Subcutaneous abdominal adipose tissue (tissue), 5 donors: Measurements from ENCODE around the gene LMTK2.

ENCODE experiments used
- H3K27ac ChIP-seq: one replicate; pipeline ENCODE4 v1.7.0; 2013; ENCODE audit warnings: low read depth, mild to moderate bottlenecking, inconsistent platforms, low read length, moderate library complexity
- H3K27me3 ChIP-seq, 5 donors: one replicate each; pipeline ENCODE4 v1.7.0; 2013; ENCODE audit warnings: low read length in 5 of 5, inconsistent platforms in 1 of 5; ENCODE audit not compliant: control insufficient read depth in 5 of 5, insufficient read depth in 4 of 5
- H3K36me3 ChIP-seq, 5 donors: one replicate each; pipeline ENCODE4 v1.7.0; 2013; ENCODE audit warnings: low read length in 5 of 5; ENCODE audit not compliant: control insufficient read depth in 5 of 5, insufficient read depth in 5 of 5
- H3K4me1 ChIP-seq, 5 donors: one replicate each; pipeline ENCODE4 v1.7.0; 2013; ENCODE audit warnings: low read length in 5 of 5, mild to moderate bottlenecking in 3 of 5, moderate library complexity in 1 of 5; ENCODE audit not compliant: control insufficient read depth in 5 of 5, insufficient read depth in 5 of 5
- H3K4me3 ChIP-seq, 5 donors: one replicate each; pipeline ENCODE4 v1.7.0; 2013; ENCODE audit warnings: low read length in 5 of 5, low read depth in 1 of 5
- H3K9ac ChIP-seq, 5 donors: one replicate each; pipeline ENCODE4 v1.7.0; 2013; ENCODE audit warnings: low read length in 5 of 5, mild to moderate bottlenecking in 4 of 5, moderate library complexity in 3 of 5
- H3K9me3 ChIP-seq, 5 donors: one replicate each; pipeline ENCODE4 v1.7.0; 2013; ENCODE audit warnings: low read length in 5 of 5; ENCODE audit not compliant: control insufficient read depth in 5 of 5
- donor health status: healthy.
- donor health status: healthy.
- donor health status: healthy.
- donor health status: healthy.
- donor health status: healthy.

LMTK2 gene

DNA sequence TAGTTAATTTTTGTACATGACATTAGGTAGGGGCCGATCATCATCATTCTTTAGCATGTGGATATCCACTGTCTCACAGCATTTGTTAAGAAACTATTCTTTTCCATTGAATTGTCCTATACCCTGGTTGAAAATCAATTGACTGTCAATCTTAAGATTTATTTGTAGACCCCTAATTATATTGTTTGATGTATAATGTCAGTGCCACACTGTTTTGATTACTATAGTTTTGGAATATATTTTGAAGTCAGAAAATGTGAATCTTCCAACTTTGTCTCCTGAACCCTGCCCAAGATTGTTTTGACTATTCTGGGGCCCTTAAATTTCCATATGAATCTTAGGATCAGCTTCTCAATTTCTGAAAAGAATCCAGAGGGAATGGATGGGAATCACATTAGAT lies 6.6 kb upstream of the LMTK2 start:
- Histone ChIP-seq H3K9ac (no peak overlapping the region), H3K36me3 (no peaks in the 10 kb centered on the region), H3K4me1 (no peaks in the 10 kb centered on the region), H3K27ac (no peak overlapping the region), H3K9me3 (peaks cover 17 to 25% (median 20%) of the 10 kb centered on the region in 5 donors), H3K4me3 (no peak overlapping the region), H3K27me3 (peaks cover 0 to 2% (median 0%) of the 10 kb centered on the region in 5 donors)

- Histone ChIP-seq H3K4me1 (peaks cover 0 to 3% (median 0%) of the 10 kb centered on the region in 5 donors), H3K4me3 (no peak overlapping the region), H3K27ac (no peak overlapping the region), H3K36me3 (no peaks in the 10 kb centered on the region), H3K27me3 (peaks cover 0 to 2% (median 0%) of the 10 kb centered on the region in 5 donors), H3K9ac (no peak overlapping the region), H3K9me3 (peaks cover 10 to 15% (median 11%) of the 10 kb centered on the region in 5 donors)
Measured at GRCh38 chr7:98102170-98102569, 4.5 kb upstream of the LMTK2 start.

GRCh38 chr7:98105942-98106544 lies 619 bp upstream of the LMTK2 start:
- H3K4me3 ChIP-seq, result no peak overlapping the region
- H3K27me3 ChIP-seq, result peaks cover 0 to 2% (median 0%) of the 10 kb centered on the region in 5 donors
- peaks cover 0 to 7% (median 3%) of the 10 kb centered on the region in 5 donors for H3K9me3 ChIP-seq
- no peaks in the 10 kb centered on the region for H3K36me3 ChIP-seq
- no peak overlapping the region for H3K9ac ChIP-seq
- peaks cover 0 to 22% (median 13%) of the 10 kb centered on the region in 5 donors for H3K4me1 ChIP-seq
- H3K27ac ChIP-seq, result no peak overlapping the region

- H3K4me1 ChIP-seq, result peaks cover 0 to 26% (median 13%) of the 10 kb centered on the region in 5 donors
- H3K36me3 ChIP-seq, result no peaks in the 10 kb centered on the region
- peak overlapping the region; percentile 70 for H3K27ac ChIP-seq
Measured at GRCh38 chr7:98107313-98107721, 655 bp downstream of the LMTK2 start.

GRCh38 chr7:98110249-98111022 lies 3.8 kb downstream of the LMTK2 start:
- Histone ChIP-seq H3K27ac (no peak overlapping the region), H3K36me3 (no peaks in the 10 kb centered on the region), H3K4me1 (peaks cover 0 to 26% (median 13%) of the 10 kb centered on the region in 5 donors), H3K9me3 (no peaks in the 10 kb centered on the region), H3K9ac (peak overlapping the region in 1 of 5 donors; percentile 28), H3K4me3 (no peak overlapping the region), H3K27me3 (no peaks in the 10 kb centered on the region)

More at GRCh38 chr7:98107313-98107721, 655 bp downstream of the LMTK2 start:
- Histone ChIP-seq H3K9me3 (peaks cover 0 to 2% (median 0%) of the 10 kb centered on the region in 5 donors), H3K4me3 (peak overlapping the region; percentile 76 to 99 (median 92)), H3K27me3 (peaks cover 0 to 2% (median 0%) of the 10 kb centered on the region in 5 donors), H3K9ac (peak overlapping the region; percentile 6 to 92 (median 77))

DNA sequence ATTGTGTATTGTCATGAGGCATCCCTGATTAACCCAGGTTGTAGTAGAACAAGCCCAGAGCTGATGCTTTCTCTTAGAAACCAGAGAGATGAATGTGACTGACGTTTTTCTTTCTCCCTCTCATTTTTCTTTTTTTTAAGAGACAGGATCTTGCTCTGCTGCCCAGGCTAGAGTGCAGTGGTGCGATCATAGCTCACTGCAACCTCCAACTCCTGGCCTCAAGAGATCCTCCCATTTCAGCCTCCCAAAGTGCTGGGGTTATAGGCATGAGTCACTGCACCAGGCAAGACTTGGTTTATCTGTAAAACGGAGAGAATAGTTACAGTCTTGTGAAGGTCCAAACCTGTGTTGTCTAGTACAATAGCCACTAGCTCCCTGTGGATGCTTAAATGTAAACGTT lies 5.4 kb downstream of the LMTK2 start:
- H3K9ac ChIP-seq, result no peak overlapping the region
- H3K27ac ChIP-seq, result no peak overlapping the region
- H3K27me3 ChIP-seq, result no peaks in the 10 kb centered on the region
- no peaks in the 10 kb centered on the region for H3K9me3 ChIP-seq
- no peaks in the 10 kb centered on the region for H3K36me3 ChIP-seq
- no peak overlapping the region for H3K4me3 ChIP-seq
- peaks cover 0 to 26% (median 13%) of the 10 kb centered on the region in 5 donors for H3K4me1 ChIP-seq

GRCh38 chr7:98115746-98116525 lies 9.3 kb downstream of the LMTK2 start:
- H3K9ac ChIP-seq, result no peak overlapping the region
- peaks cover 0 to 5% (median 0%) of the 10 kb centered on the region in 5 donors for H3K4me1 ChIP-seq
- no peak overlapping the region for H3K4me3 ChIP-seq
- no peaks in the 10 kb centered on the region for H3K27me3 ChIP-seq
- H3K36me3 ChIP-seq, result no peaks in the 10 kb centered on the region
- no peak overlapping the region for H3K27ac ChIP-seq
- H3K9me3 ChIP-seq, result no peaks in the 10 kb centered on the region

GRCh38 chr7:98116656-98117461 lies 10.2 kb downstream of the LMTK2 start:
- Histone ChIP-seq H3K9ac (no peak overlapping the region), H3K4me3 (no peak overlapping the region), H3K9me3 (no peaks in the 10 kb centered on the region), H3K4me1 (no peaks in the 10 kb centered on the region), H3K36me3 (no peaks in the 10 kb centered on the region), H3K27ac (no peak overlapping the region), H3K27me3 (no peaks in the 10 kb centered on the region)

- H3K4me3 ChIP-seq, result no peak overlapping the region
- no peaks in the 10 kb centered on the region for H3K36me3 ChIP-seq
- H3K27ac ChIP-seq, result no peak overlapping the region
- peaks cover 0 to 8% (median 0%) of the 10 kb centered on the region in 5 donors for H3K4me1 ChIP-seq
- H3K9me3 ChIP-seq, result no peaks in the 10 kb centered on the region
- no peak overlapping the region for H3K9ac ChIP-seq
- H3K27me3 ChIP-seq, result no peaks in the 10 kb centered on the region
Measured at GRCh38 chr7:98119256-98119918, 12.7 kb downstream of the LMTK2 start.
